Smooth muscle cell (in vitro differentiated cells): ENCODE results near the gene FAM83C. TPM values are rescaled to one million over a fixed set of nuclear protein-coding genes. Genes with fewer than 3 reads are reported as not detected.

ENCODE experiments used
- DNase-seq: peaks from one replicate; lab custom pipeline; 2025; ENCODE audit not compliant: unreplicated experiment; lab: John Stamatoyannopoulos, UW
- H2AFZ ChIP-seq: fragments of 200-600 bp; sonication (generic); 2 replicates; pipeline ENCODE4 v1.6.0; 2016; ENCODE audit warnings: antibody characterized with exemption, low read depth, mild to moderate bottlenecking
- H3F3A ChIP-seq: fragments of 200-600 bp; sonication (generic); 2 replicates; pipeline ENCODE4 v1.6.0; 2017; ENCODE audit warnings: antibody characterized with exemption, low read depth
- H3K27ac ChIP-seq: fragments of 200-600 bp; sonication (generic); 2 replicates; pipeline ENCODE4 v1.5.1; 2016; ENCODE audit warnings: low read depth, mild to moderate bottlenecking
- H3K27me3 ChIP-seq: fragments of 200-600 bp; sonication (generic); 2 replicates; pipeline ENCODE4 v1.6.1; 2016; ENCODE audit warnings: low read depth, mild to moderate bottlenecking
- H3K36me3 ChIP-seq: fragments of 200-600 bp; sonication (generic); 2 replicates; pipeline ENCODE4 v1.5.1; 2016; ENCODE audit warnings: low read depth
- H3K4me1 ChIP-seq: fragments of 200-600 bp; sonication (generic); 2 replicates; pipeline ENCODE4 v1.5.1; 2016; ENCODE audit warnings: low read depth
- H3K4me2 ChIP-seq: fragments of 200-600 bp; sonication (generic); 2 replicates; pipeline ENCODE4 v1.6.0; 2016; ENCODE audit warnings: mild to moderate bottlenecking
- H3K4me3 ChIP-seq: fragments of 200-600 bp; sonication (generic); 2 replicates; pipeline ENCODE4 v1.5.1; 2016; ENCODE audit warnings: mild to moderate bottlenecking
- H3K79me2 ChIP-seq: fragments of 200-600 bp; sonication (generic); 2 replicates; pipeline ENCODE4 v1.6.0; 2016; ENCODE audit warnings: low read depth, mild to moderate bottlenecking
- H3K9ac ChIP-seq: fragments of 200-600 bp; sonication (generic); 2 replicates; pipeline ENCODE4 v1.6.0; 2016; ENCODE audit warnings: low read depth
- H3K9me3 ChIP-seq: fragments of 200-600 bp; sonication (generic); replicated peaks from 2 replicates; pipeline ENCODE4 v1.5.1; 2016; ENCODE audit warnings: low read depth
- H4K20me1 ChIP-seq: fragments of 200-600 bp; sonication (generic); 2 replicates; pipeline ENCODE4 v1.6.0; 2016; ENCODE audit warnings: low read depth
- WGBS: methylation state at CpG from one replicate; pipeline ENCODE4 v1.1.7; 2016; ENCODE audit warnings: low lambda C conversion rate; 5-methylcytosine and 5-hydroxymethylcytosine counted together
- polyA plus RNA-seq: library from polyadenylated mRNA; unstranded; fragments of >200 nt; fragmentation: Nextera tagmentation; extraction: Ambion mirVana; gene quantifications from 2 replicates; pipeline ENCODE4 v1.2.1, GENCODE V29; 2016
- total RNA-seq: library from RNA; depleted of rRNA; stranded (reverse); fragments of >200 nt; gene quantifications from 2 replicates; pipeline ENCODE4 v1.2.3, GENCODE V29; 2014
- TF ChIP-seq, protein P1 (sequence below): fragments of 200-600 bp; sonication (generic); IDR thresholded peaks from 2 replicates; pipeline ENCODE4 v1.5.1; 2017; ENCODE audit warnings: borderline replicate concordance, mild to moderate bottlenecking, antibody characterized with exemption; ENCODE audit not compliant: insufficient read depth, poor library complexity, severe bottlenecking

FAM83C gene
- 0.27 and 0.49 TPM in 2 replicates for total RNA-seq
- 0.05 TPM in 1 of 2 replicates, not detected in the other for polyA plus RNA-seq

DNA sequence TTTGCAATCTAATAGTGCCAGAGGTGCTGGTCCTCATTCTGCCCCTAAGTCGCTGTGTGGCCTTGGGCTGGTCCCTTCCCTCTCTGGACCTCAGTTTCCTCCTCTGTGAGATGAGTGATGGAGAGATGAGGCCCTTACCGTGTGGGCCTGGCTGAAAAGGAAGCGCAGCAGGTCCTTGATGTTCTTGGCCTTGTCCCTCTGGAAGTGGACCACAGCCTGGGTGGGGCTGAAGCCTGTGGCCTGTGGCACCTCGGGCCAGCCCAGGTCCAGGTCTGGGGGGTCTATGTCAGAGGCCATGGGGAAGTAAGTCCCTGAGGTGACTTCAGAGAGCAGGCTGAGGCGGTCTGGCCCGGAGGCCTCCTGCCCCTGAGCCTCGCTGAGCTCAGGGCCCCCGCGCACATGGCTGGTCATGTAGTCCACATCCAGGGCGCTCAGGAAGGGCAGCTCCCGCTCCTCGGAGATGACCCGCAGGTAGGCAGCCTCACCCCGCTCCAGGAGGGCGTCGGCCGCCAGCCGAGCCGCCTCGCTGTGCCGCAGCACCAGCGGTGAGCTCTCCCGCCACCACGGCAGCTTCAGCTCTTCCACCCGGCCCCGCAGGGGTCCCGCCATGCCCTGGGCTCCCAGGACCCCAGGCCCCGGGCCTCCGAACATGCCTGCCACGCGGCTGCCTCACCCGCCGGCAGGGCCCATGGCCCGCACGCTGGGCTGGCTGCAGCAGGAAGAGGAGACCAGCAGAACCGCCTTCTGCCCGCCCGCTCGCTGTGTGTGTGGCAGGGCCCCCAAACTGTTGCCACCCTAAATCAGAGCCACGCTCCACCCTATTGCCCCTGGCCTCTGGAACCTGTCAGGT, at the start of gene FAM83C:
Gene FAM83C (minus strand): TSS at position 772 of the 850 bp plus-strand sequence. CDS start 121 bp downstream, at position 651.
- Histone ChIP-seq H3K4me2 (no peak within 1 kb of the TSS), H3K9me3 (no peaks in the 10 kb centered on the region), H4K20me1 (no peaks in the 10 kb centered on the region), H3K79me2 (no peaks in the 10 kb centered on the region), H3F3A (no peaks in the 10 kb centered on the region), H3K27ac (no peak within 1 kb of the TSS), H3K9ac (no peak within 1 kb of the TSS), H2AFZ (no peak within 1 kb of the TSS), H3K36me3 (no peaks in the 10 kb centered on the region), H3K4me3 (no peak within 1 kb of the TSS), H3K27me3 (no peaks in the 10 kb centered on the region), H3K4me1 (no peaks in the 10 kb centered on the region)
- no peak for DNase-seq
- TF ChIP-seq, protein P1, sequence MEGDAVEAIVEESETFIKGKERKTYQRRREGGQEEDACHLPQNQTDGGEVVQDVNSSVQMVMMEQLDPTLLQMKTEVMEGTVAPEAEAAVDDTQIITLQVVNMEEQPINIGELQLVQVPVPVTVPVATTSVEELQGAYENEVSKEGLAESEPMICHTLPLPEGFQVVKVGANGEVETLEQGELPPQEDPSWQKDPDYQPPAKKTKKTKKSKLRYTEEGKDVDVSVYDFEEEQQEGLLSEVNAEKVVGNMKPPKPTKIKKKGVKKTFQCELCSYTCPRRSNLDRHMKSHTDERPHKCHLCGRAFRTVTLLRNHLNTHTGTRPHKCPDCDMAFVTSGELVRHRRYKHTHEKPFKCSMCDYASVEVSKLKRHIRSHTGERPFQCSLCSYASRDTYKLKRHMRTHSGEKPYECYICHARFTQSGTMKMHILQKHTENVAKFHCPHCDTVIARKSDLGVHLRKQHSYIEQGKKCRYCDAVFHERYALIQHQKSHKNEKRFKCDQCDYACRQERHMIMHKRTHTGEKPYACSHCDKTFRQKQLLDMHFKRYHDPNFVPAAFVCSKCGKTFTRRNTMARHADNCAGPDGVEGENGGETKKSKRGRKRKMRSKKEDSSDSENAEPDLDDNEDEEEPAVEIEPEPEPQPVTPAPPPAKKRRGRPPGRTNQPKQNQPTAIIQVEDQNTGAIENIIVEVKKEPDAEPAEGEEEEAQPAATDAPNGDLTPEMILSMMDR, result no peak
- WGBS, result 92% methylated on average over 39 of the region's 40 CpGs

DNA sequence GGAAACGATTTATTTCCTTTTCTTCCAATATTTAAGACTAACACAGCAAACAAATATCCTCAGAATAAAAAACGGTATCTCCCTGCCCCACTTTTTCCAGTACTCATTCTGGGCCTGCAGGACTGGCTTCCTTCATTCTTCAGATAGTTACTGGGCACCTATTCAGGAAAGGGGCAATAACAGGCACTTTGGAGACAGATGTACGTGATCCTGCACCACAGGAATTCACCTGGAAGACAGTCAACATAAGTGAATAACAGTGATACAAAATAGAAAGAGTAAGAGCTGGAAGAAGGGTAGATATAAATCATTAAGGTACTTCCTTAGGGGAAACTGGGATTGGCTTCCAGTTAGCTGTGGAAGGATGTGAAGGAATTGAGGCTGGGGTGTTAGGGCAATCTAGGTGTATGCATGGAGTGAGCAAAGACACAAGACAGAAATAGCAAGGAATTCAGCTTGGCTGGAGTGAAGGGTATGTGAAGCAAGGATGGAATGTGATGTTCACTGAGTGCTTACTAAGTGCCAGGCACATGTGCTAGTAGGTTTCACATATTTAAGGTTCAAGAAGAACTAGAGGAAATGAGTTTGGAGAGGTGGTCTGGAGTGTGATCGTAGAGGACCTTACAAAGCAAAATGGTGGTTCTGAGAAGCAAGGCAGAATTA, 49.3 kb upstream of the FAM83C start:
- Histone ChIP-seq H3K27ac (no peak overlapping the region), H3K4me2 (no peak overlapping the region)
- DNase-seq, result no peak

DNA sequence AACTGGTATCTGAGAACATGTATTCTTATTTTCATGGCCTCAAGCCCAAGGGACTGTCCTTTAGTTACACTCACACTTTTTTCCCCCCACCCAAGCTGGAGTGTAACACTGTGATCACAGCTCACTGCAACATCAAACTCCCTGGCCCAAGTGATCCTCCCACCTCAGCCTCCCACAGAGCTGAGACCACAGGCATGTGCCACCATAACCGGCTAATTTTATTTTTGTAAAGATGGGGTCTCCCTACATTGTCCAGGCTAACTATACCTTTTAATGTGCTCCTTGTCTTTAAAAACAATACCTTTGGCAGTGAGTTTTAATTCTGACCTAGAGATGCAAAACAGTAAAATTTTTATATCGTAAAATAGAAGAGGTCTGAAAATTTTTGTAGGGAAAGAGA, 48.2 kb upstream of the FAM83C start:
- H3F3A ChIP-seq, result peaks cover 16% of the 10 kb centered on the region
- H3K4me3 ChIP-seq, result no peak overlapping the region
- H3K9me3 ChIP-seq, result no peaks in the 10 kb centered on the region
- 86% methylated on average over 2 of the region's 2 CpGs for WGBS
- no peaks in the 10 kb centered on the region for H4K20me1 ChIP-seq
- H3K27me3 ChIP-seq, result no peaks in the 10 kb centered on the region
- no peak overlapping the region for H3K9ac ChIP-seq
- H2AFZ ChIP-seq, result no peak overlapping the region
- no peaks in the 10 kb centered on the region for H3K79me2 ChIP-seq
- H3K4me2 ChIP-seq, result no peak overlapping the region
- no peak for DNase-seq
- TF ChIP-seq, protein P1, result no peak
- peaks cover 10% of the 10 kb centered on the region for H3K4me1 ChIP-seq
- no peaks in the 10 kb centered on the region for H3K36me3 ChIP-seq
- H3K27ac ChIP-seq, result no peak overlapping the region

More for the DNA sequence above, 49.3 kb upstream of the FAM83C start:
- Histone ChIP-seq H3K79me2 (no peaks in the 10 kb centered on the region), H3K4me3 (no peak overlapping the region), H3K36me3 (peaks cover 8% of the 10 kb centered on the region), H3K4me1 (peaks cover 10% of the 10 kb centered on the region), H4K20me1 (no peaks in the 10 kb centered on the region), H3K9ac (no peak overlapping the region), H3F3A (peaks cover 16% of the 10 kb centered on the region), H3K9me3 (peaks cover 4% of the 10 kb centered on the region), H2AFZ (no peak overlapping the region), H3K27me3 (no peaks in the 10 kb centered on the region)
- 95% methylated on average over 4 of the region's 4 CpGs for WGBS
- TF ChIP-seq, protein P1, result no peak
